Smooth muscle cell of the brain vasculature (primary cell): ENCODE data around the gene C8G.
A peak's percentile ranks its signal among the peaks of the same experiment; 100 is the strongest.

ENCODE experiments used
- DNase-seq: peaks from one replicate; pipeline ENCODE4 v3.0.0-alpha.2; 2012; ENCODE audit warnings: low read depth, low spot score

Gene C8G

DNA sequence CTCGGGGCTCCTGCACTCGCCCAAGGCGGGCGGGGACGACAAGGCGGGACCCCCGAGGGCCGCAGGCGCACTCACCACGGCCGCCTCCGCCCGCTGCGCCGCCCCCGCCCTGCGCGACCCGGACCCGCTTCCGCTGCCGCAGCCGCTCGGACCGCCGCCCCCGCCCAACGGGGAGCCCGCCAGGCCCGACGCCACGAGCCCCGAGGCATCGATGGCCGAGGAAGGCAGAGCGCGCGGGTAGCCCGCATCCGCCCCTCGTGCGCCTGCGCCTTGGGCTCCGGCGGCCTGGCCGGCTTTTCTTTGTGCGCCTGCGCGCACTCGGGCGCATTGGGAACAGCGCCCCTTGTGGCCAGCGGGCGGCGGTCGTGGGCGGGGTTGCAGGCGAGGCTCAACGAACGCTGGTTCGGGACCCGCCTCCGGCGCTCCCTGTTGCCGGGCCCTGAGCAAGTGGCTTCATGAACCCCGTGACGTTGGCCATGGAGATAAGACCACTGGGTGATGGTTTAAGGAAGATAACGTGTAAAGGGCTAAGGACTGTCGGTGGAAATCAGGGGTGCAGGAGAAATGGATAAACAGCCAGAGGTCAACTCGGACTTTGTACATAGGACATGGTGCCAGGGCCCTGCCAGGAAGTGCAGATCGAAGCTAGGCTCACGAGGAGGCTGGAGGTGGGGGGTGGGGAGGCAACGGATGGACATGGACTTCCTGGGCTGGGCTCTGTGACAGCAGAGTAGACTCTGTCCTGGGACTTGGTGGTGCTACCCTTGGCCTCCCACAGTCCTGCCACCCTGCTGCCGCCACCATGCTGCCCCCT is at the start of gene C8G, which contains the start of gene FBXW5:
Gene C8G, plus strand, starts transcription at position 725 of the 814 bp plus-strand sequence. Its CDS starts 78 bp downstream, at position 803.
Gene FBXW5, minus strand, starts transcription at position 220 of the 814 bp plus-strand sequence. CDS start 655 bp downstream, outside the sequence.
- peak; percentile 80 for DNase-seq

DNA sequence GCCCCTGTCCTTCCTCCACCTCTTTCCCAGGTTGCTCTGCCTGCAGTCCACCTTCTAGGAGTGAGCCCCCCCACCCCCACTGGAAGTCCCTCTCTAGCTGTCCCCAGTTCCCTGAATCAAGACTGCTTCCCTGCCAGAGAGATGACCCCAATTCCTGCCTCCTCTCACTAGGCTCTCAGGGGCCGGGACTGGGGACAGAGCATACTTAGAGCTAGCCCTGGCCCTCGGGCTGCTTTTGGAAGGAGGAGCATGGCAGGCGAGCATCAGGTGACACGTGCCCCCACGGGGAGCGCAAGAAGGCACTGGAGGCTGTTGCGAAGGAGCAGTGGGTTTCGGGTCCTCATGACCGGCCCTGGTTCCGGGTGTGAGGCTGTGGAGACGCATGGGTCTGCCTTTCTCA is 49.0 kb upstream of the C8G start:
- DNase-seq: no peak

DNA sequence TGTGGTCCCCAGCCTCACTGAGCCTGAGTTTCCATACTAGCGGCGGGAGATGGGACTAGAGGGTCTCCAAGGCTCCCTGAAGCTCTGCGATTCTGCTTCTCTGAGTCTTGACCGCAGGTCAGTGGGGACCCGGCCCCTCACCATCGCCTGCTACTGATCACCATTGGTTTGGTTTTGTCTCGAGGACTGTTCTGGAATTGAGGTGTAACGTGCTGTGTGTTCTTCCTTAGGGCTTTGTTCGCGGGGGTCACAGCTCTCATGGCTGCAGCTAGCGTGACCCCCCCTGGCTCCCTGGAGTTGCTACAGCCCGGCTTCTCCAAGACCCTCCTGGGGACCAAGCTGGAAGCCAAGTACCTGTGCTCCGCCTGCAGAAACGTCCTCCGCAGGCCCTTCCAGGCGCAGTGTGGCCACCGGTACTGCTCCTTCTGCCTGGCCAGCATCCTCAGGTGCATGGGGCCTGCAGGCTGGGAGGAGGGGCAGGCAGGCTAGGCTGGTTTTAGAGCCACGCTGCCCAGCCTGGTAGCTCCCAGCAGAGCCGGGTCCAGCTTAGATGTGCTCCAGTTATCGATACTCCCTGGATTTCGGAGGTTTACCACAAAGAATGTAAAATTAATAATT is 46.5 kb upstream of the C8G start:
- DNase-seq: no peak

DNA sequence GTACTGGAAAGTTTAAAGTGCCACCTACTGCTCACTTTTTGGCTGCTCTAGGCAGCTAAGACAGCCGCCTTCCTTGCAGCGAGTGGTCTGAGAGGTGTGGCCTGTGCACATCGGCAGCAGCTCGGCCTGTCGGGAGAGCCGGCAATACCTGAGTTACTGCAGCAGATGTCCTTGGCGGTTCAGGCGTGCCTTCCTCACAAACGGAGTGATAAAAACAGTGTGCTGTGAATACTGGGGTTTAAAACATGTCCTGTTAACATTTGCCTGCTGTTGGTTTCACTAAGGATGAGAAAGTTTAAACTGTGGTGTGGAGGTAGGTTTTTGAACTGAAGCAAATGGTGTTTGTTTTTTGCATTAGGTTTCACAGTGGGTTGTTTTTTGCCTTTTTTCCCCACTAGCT is 45.8 kb upstream of the C8G start:
- DNase-seq: no peak

DNA sequence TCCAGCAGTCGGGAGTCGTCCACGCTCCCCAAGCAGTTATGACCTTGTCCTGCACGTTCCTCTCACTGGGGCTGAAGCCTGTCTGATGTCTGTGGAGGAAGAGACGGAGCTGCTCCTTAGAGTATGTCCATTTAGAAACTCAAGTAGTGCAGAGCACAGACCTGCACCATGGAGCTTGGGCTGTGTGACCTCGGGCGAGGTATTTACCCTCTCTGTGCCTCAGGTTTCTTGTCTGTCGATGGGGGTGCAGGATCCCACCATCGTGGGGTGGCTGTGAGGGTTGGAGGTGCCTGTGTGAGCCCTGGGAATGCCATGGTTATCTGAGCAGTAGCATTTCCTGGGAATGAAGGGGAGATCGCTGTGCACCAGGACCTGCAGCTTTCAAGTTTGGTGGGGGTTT is 44.5 kb upstream of the C8G start:
- no peak for DNase-seq

DNA sequence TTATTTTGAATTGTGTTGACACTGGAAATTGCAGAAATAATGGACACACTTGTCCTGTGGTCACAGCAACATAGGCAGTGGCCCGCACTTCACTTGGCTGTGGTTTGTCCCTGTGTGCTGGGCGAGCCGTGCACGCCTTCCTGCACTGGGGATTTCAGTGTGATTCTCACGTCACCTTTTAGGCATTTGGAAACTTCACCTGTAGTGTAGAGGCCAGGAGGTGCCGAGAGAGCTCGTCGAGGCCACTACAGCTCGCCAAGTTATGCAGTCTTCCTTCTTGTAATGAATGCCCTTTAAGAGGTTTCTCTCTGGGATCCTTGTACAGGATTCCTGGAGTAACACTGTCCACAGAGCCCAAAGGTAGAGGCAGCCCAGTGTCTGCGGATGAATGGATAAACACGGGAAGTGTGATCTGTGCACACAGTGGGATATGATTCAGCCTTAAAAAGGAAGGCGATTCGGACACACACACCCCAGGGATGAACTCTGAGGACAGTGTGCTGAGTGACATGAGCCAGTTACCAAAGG is 44.0 kb upstream of the C8G start:
- DNase-seq: no peak

DNA sequence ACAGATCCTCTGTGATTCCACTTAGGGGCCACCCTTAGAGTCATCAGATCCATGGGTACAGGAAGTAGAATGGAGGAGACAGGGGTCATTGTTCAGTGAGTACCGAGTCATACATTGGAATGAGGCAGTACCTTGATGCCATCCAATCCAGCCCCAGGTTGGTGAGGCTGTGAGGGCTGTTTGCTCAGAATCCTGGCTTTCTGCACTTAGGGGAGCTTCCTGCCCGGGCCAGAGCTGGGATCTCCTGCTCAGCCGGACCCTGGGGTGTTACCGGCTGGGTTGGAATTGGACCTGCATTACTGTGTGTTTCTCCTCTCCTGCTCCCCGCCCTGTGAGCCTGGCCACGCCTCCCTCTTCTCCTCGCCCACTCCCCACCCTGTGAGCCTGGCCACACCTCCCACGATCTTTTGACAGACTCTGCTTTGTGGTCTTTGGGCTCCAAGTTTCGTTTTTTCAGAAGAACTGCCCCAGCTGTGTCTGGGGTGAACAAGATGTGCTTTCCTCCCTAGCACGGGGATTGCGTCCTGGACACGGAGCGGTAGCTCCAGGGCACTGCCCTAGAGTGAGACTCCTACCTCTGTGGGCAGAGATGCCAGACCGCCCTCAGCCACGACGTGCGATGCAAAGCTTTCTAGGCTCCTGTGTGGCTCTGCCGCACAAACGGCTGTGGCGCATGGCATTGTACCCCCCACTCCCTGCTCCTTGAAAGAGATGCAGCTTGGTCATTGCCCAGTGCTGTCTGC is 43.4 kb upstream of the C8G start:
- DNase-seq: no peak

DNA sequence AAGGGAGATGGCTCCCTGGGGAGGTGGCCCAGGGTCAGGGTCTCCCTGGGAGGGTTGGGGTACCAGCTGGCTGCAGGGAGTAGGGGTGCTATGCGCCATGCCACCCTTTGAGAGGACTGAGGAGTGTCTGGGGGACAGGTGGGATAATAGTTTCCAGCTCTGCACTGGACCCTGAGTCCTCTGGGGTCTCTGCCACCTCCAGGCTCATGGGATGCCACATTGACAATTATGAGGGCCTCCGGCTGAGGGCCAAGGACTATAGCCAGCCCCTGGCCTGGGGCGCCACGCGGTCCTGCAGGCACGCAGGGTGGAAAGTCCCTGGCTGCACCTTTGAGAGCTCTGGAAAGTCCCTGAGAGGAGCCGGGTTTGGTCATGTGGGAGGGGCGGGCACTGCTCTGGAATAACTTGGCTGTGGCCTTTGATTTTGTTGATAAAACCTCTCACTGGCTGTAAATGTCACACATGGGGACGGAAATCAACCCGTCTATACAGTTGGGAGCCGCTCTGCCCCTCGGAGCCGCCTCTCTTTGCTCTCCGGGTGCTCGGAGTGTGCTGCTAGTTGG is 42.7 kb upstream of the C8G start:
- no peak for DNase-seq

DNA sequence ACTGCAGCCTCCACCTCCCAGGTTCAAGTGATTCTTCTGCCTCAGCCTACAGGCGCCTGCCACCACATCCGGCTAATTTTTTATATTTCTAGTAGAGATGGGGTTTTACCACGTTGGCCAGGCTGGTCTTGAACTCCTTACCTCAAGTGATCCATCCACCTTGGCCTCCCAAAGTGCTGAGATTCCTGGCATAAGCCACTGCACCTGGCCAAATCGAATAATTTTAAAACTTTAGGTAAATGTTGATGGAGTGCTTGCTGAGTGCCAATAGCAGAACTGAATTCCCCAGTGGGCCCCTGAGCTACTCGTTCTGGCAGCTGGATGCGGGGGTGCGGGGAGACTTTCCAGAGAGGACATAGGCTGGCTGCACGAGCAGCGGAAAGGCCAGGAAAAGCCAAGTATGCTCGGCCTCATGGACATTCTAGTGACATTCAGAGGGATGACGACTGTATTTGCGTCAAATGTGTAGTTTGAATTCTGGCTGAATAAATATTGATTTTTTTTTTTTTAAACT is 41.9 kb upstream of the C8G start:
- no peak for DNase-seq

DNA sequence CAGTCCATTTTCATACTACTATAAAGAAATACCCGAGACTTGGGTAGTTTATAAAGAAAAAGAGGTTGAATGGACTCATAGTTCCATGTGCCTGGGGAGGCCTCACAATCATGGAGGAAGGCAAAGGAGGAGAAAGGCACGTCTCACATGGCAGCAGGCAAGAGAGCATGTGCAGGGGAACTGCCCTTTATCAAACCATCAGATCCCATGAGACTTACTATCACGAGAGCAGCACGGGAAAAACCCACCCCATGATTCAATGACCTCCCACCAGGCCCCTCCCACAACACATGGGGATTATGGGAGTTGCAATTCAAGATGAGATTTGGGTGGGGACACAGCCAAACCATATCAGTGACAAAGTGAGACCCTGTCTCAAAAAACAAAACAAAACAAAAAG is 38.8 kb upstream of the C8G start:
- no peak for DNase-seq

DNA sequence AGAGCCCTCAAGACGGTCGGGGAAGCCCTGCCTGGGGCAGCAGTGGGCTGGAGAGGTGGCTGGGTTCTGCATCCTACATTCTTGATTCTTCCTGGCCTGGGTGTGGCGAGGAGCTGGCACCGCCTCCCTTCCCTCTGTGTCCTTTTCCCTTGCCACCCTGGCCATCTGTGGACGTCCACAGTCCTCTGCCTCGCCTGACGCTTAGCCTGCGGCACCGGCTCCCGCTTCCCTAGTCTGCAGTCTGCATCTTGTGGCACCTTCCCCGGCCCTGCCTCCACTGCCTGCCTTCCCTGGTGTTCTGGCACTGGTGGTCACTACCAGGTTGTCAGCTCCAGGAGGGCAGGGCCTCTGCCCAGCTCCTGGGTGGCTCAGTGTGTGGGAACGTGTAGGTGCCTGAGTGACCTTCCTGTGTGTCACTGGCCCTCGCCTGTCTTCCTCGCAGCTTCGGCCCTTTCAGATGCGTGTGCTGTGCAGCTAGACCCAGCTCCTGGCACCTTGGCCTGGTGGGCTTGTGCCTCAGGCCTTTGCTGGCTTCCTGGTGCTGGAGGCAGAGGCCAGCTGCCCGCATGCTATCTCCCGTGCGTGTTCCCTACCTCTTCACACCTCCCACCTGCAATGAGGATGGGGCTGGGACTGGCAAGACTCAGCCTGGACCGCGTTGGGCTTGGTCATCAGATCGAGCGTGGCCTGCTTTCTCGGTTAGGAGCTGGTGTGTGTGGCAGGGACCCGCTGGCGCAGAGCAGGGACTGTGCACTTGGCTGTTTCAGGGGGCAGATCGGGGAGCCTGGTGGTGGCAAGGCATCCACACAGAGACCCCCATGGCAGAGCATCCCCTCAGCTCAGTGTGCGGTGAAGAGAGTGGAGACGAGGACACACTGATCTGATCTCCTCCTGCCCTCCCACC is 37.8 kb upstream of the C8G start:
- no peak for DNase-seq

DNA sequence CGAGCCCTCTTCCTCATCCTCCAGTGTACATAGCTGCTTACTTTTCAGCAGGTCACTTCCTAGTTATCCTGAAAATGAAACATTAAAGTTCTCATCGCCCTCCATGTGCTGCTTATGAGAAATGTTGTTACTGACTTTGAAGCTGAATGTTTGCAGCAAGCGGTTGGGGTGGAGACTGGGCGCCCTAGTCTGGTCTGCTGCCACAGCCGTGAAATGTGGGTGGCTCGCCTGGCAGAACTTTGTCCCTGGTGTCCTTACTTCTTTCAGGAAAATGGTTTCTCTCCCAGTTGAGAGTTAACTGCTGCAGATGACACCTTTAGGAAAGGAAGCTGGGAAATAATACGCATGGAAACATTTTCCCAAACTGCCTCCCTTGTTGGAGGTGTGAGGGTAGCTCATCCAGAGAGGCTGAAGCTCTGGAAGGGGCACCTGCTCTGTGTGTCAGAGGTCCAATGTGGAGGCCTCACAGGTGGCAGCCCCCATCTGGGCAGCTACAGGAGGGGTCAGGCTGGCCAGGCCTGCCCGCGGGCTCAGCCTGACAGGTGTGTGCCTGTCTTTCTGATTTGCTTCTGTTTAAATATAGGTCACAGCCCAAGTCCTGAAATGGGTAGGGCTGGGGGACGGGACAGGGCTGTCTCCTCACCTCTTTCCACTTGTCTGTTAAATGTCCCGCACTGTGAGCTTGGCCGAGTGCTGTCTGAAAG is 34.7 kb upstream of the C8G start:
- no peak for DNase-seq

DNA sequence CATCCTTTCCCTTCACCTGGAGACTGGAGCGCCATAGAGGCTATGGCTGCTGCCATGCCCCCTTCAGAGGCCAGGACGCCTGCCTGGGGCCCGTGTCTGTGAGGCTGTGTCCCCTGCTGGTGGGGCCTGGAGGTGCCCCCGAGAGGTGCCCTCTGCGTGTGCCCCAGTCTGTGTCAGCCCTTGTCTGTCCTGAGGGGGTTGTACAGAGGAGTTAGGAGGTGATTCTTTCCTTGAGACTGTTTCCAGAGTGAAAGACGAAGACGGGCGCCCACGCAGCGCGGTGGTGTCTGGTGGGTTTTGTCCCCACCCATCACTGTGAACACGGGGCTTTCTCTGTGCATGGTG is 34.2 kb upstream of the C8G start:
- no peak for DNase-seq

DNA sequence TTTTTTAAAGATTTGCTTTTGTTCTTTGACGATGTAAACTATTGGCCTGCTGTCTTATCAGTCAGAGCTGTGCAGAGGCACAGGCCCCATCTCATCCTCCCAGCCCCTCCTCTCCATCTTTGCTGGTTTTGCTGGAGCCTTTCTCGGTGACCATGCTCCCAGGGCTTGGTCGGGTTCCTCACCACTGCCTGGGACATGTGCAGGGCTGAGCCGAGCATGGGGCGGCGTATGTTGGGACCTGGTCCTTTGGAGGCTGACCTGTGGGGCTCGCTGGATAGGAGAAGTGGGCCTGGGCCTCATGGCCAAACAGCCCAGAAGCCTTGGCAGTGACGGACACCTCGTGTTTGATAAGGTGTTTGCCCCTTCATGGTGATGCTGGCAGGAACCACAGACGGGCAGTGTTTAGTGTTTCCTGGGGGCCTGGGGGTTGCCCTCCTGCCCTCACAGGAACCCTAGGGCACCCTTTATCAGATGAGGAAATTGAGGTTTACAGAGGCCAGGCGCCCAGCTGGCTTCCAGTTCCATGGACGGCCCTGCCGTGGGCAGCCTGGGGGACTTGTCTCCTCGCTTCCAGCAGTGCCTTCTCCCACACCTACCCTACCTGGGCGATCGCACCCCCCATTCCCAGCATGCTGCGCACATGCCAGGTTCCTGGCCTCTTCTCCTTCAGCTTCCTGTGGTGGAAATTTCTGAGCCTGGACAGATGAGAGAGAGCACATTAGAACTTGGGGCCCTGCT is 31.2 kb upstream of the C8G start:
- DNase-seq: no peak

DNA sequence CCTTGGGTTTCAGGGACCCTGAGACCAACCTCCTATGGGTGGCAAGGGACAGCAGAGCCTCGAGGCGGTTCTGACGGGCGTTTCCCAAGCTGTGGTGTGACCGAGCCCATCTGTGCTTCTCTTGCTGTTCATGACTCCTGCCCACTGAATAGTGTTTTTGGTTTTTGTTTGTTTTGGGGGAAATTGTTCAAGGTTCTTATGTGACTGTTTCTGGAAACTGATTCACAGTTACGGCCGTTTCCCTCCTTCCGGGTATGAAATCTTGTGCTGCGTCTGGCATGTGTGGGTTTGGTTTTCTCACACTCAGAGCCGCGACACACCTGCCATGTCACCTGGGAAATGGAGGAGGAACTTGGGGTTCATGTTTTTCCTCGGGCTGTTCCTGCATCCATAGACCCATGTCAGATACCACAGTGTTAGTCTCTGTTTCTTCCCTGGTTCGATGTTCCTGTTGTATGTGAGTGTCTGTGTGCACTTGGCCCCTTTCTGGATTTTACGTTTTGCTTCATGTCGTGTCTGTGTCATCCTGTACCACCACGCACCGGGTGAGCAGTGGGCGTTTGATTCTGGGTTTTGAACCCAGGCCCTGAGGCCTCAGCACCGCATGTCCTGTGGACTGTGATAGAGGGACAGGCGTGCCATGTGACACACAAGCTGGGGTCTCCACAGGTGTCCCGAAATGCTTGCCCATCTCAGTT is 29.3 kb upstream of the C8G start:
- DNase-seq: no peak

DNA sequence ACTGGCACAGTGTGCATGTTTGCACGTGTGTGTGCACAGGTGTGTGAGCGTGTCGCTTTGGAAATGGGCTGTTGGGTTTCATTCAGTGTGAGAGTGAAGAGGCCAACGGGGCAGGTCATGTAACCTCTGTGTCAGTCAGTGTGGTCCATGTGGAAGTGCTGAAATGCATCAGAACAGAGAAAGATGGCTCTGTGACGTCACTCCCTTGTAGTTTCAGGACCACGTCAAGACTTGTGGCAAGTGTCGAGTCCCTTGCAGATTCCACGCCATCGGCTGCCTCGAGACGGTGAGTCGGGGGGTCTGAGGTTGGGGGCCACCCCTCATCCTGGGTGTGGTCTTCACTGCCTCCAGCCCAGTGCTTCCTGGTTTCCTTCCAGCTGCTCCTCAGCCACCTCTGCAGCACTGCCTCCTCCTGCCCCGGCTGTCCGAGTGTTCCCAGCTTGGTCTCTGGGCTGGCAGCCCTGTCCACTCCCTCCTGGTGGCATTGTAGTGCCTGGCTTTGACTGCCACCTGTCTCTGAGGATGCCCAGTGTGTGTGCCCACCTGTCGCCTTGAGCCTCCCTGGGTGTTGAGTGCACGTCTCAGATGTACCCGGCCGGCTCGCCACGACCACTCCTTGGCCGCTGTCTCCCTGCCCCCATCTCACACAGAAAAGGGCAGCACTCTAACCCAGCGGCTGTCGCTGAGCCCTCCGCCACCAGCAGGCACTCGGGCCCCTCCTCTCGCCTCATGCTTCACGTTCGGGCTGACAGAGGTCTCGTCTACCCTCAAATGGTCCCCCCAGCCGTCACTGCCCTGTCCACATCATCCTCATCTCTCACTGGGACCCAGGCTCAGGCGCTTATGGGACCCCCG is 28.5 kb upstream of the C8G start:
- DNase-seq: no peak

DNA sequence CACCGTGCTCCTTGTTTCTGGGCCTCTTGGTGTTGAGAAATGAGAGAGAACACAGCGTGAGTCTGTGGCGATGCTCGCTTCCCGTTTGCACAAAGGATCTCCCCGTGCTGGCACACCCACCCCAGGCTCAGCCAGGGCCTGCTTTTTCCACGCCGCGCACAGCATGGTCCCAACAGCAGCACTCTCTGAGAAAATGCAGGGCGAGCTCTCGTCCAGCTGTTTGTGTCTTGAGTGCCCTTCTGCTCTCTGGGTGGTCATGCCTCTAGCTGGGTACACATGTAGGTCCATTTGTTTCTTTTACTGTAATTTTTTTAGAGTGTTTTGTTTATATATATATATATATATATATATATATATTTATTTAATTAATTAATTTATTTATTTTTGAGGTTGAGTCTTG is 27.1 kb upstream of the C8G start:
- no peak for DNase-seq

DNA sequence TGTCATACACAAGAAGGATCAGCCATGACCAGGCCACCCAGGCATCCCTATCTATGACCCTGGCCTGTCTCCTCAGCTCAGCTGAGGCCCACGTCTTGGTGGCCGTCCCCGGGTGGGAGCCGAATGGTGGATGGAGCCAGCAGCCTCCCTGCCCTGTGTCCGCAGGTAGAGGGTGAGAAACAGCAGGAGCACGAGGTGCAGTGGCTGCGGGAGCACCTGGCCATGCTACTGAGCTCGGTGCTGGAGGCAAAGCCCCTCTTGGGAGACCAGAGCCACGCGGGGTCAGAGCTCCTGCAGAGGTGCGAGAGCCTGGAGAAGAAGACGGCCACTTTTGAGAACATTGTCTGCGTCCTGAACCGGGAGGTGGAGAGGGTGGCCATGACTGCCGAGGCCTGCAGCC is 25.0 kb upstream of the C8G start:
- DNase-seq: no peak
